IMR-90 (cell line): ENCODE data around the gene GNG5. TPM values are rescaled to one million over a fixed set of nuclear protein-coding genes. Genes with fewer than 3 reads are reported as not detected.

ENCODE experiments used
- ATAC-seq: fragments of 200-7000 bp; cut with Tn5 transposase; 2 replicates; pipeline ENCODE4 v1.9.1; 2020; ENCODE audit warnings: low read depth, mild to moderate bottlenecking, moderate library complexity
- BruUV-seq: library from RNA; stranded (reverse); fragments of 400-500 nt; replicated peaks from 2 replicates; lab custom pipeline; 2021; lab: Mats Ljungman, UMichigan
- CTCF ChIA-PET: fragments of 300-600 bp; formaldehyde crosslinking; extraction: SDS; loops from one replicate; lab custom pipeline; 2021; ENCODE audit warnings: antibody characterized with exemption; lab: Yijun Ruan, JAX
- POLR2A ChIA-PET: fragments of 300-600 bp; sonication (Branson Sonifier 250); formaldehyde crosslinking; loops from one replicate; lab custom pipeline; 2022; ENCODE audit warnings: antibody characterized with exemption; ENCODE audit not compliant: unreplicated experiment; lab: Charles Lee
- DNase-seq: peaks from one replicate; pipeline ENCODE4 v3.0.0; 2013
- H2AFZ ChIP-seq: replicated peaks from 2 replicates; pipeline ENCODE3; 2013; ENCODE audit warnings: low read length, mild to moderate bottlenecking; ENCODE audit not compliant: poor library complexity
- H2AK5ac ChIP-seq: 2 replicates; pipeline ENCODE4 v1.6.1; 2013; ENCODE audit warnings: low read depth, low read length, inconsistent platforms
- H2AK9ac ChIP-seq: replicated peaks from 2 replicates; pipeline ENCODE3; 2013; ENCODE audit warnings: mild to moderate bottlenecking, low read depth, low read length, moderate library complexity; ENCODE audit not compliant: poor library complexity
- H2BK120ac ChIP-seq: 2 replicates; pipeline ENCODE4 v1.6.1; 2013; ENCODE audit warnings: low read depth, low read length, inconsistent platforms
- H2BK15ac ChIP-seq: 3 replicates; pipeline ENCODE4 v1.6.1; 2013; ENCODE audit warnings: low read depth, low read length, inconsistent platforms
- H2BK20ac ChIP-seq: 2 replicates; pipeline ENCODE4 v1.6.1; 2013; ENCODE audit warnings: low read depth, mild to moderate bottlenecking, inconsistent platforms, low read length, moderate library complexity
- H2BK5ac ChIP-seq: 2 replicates; pipeline ENCODE4 v1.6.1; 2013; ENCODE audit warnings: mild to moderate bottlenecking, low read depth, low read length, inconsistent platforms; ENCODE audit not compliant: poor library complexity, severe bottlenecking
- H3K14ac ChIP-seq: replicated peaks from 2 replicates; pipeline ENCODE4 v1.6.1; 2013; ENCODE audit warnings: low read depth, low read length, inconsistent platforms
- H3K18ac ChIP-seq: 2 replicates; pipeline ENCODE4 v1.6.1; 2013; ENCODE audit warnings: low read depth, low read length, control low read depth
- H3K23ac ChIP-seq: 2 replicates; pipeline ENCODE4 v1.6.1; 2013; ENCODE audit warnings: low read depth, low read length, inconsistent platforms
- H3K27ac ChIP-seq: 2 replicates; pipeline ENCODE4 v1.5.1; 2013; ENCODE audit warnings: mild to moderate bottlenecking, control low read depth, low read length; ENCODE audit not compliant: insufficient read depth
- H3K27me3 ChIP-seq: 2 replicates; pipeline ENCODE4 v1.6.1; 2013; ENCODE audit warnings: low read length; ENCODE audit not compliant: control insufficient read depth, insufficient read depth
- H3K36me3 ChIP-seq: 2 replicates; pipeline ENCODE4 v1.6.1; 2013; ENCODE audit warnings: low read length, mixed read lengths; ENCODE audit not compliant: control insufficient read depth, insufficient read depth
- H3K4ac ChIP-seq: 2 replicates; pipeline ENCODE4 v1.6.1; 2013; ENCODE audit warnings: low read depth, low read length, inconsistent platforms
- H3K4me1 ChIP-seq: 2 replicates; pipeline ENCODE4 v1.6.1; 2013; ENCODE audit warnings: low read length, mixed read lengths; ENCODE audit not compliant: control insufficient read depth, insufficient read depth
- H3K4me2 ChIP-seq: 2 replicates; pipeline ENCODE4 v1.6.1; 2013; ENCODE audit warnings: low read depth, mild to moderate bottlenecking, control low read depth, low read length, moderate library complexity
- H3K4me3 ChIP-seq: 2 replicates; pipeline ENCODE4 v1.5.1; 2013; ENCODE audit warnings: low read depth, mild to moderate bottlenecking, control low read depth, low read length, moderate library complexity; ENCODE audit not compliant: insufficient read depth
- H3K56ac ChIP-seq: 2 replicates; pipeline ENCODE4 v1.6.1; 2013; ENCODE audit warnings: low read length, inconsistent platforms; ENCODE audit not compliant: insufficient read depth; ENCODE audit errors: extremely low read depth
- H3K79me1 ChIP-seq, 2 experiments: 2 replicates each; pipeline ENCODE4 v1.6.1; 2013; ENCODE audit warnings: low read length in 2 of 2, inconsistent platforms in 1 of 2, low read depth in 1 of 2
- H3K9ac ChIP-seq: 2 replicates; pipeline ENCODE4 v1.6.1; 2013; ENCODE audit warnings: low read depth, low read length, control low read depth
- H3K9me1 ChIP-seq: 2 replicates; pipeline ENCODE4 v1.6.1; 2013; ENCODE audit warnings: low read length, inconsistent platforms; ENCODE audit not compliant: insufficient read depth
- H3K9me3 ChIP-seq: 2 replicates; pipeline ENCODE4 v1.6.1; 2013; ENCODE audit warnings: low read length; ENCODE audit not compliant: control insufficient read depth, insufficient read depth
- H4K20me1 ChIP-seq: 2 replicates; pipeline ENCODE4 v1.6.1; 2013; ENCODE audit warnings: low read length, inconsistent platforms; ENCODE audit not compliant: insufficient read depth
- H4K5ac ChIP-seq: 2 replicates; pipeline ENCODE4 v1.6.1; 2013; ENCODE audit warnings: mild to moderate bottlenecking, low read depth, low read length, control low read depth
- H4K8ac ChIP-seq, 2 experiments: 2 replicates each; pipeline ENCODE4 v1.6.1; 2013; ENCODE audit warnings: low read depth in 2 of 2, low read length in 2 of 2, control low read depth in 1 of 2, inconsistent platforms in 1 of 2
- H4K91ac ChIP-seq: 2 replicates; pipeline ENCODE4 v1.6.1; 2013; ENCODE audit warnings: low read depth, low read length, inconsistent platforms; ENCODE audit not compliant: insufficient read depth
- MAFK ChIP-seq: IDR thresholded peaks from 2 replicates; pipeline ENCODE4 v1.6.1; 2012; ENCODE audit warnings: low read depth, low read length, improper control_type of control experiment
- MAZ ChIP-seq: IDR thresholded peaks from 2 replicates; pipeline ENCODE4 v1.6.1; 2012; ENCODE audit warnings: low read depth, mild to moderate bottlenecking, low read length, improper control_type of control experiment, moderate library complexity, borderline replicate concordance
- NFE2L2 ChIP-seq: fragments of 150-350 bp; IDR thresholded peaks from 2 replicates; pipeline ENCODE4 v1.6.1; 2016; ENCODE audit warnings: low read depth, mild to moderate bottlenecking, low read length
- USF2 ChIP-seq: fragments of 150-350 bp; IDR thresholded peaks from 2 replicates; pipeline ENCODE4 v1.6.1; 2017; ENCODE audit warnings: mild to moderate bottlenecking, antibody characterized with exemption, low read length, low read depth
- WGBS, 2 experiments: methylation state at CpG; one replicate each; pipeline versions ENCODE4 v1.1.5 to v1.1.7; 2013; ENCODE audit warnings: missing lambda C conversion rate in 2 of 2; ENCODE audit not compliant: insufficient read length in 1 of 2; ENCODE audit errors: extremely low coverage in 2 of 2; 5-methylcytosine and 5-hydroxymethylcytosine counted together
- dilution Hi-C: fragments of 300-500 bp; cut with HindIII; formaldehyde crosslinking; loops from one replicate; pipeline ENCODE4 v1.14.3; 2018; ENCODE audit warnings: low sequenced_read_pairs; ENCODE audit not compliant: unreplicated experiment
- in situ Hi-C: fragments of 300-500 bp; cut with MboI; formaldehyde crosslinking; loops from 3 replicates; pipeline ENCODE4 v1.14.3; 2019; ENCODE audit warnings: low sequenced_read_pairs, inconsistent platforms, mixed read lengths
- intact Hi-C: fragments of 100-400 bp; cut with micrococcal nuclease; formaldehyde crosslinking; loops from 2 replicates; pipeline ENCODE4 v1.10.0; 2022
- polyA plus RNA-seq, 3 experiments: library from polyadenylated mRNA; depleted of rRNA; stranded (reverse); fragments of >200 nt; gene quantifications; 2 replicates each; pipeline ENCODE4 v1.2.3, GENCODE V29; 2012; ENCODE audit warnings: low replicate concordance in 1 of 3
- total RNA-seq: library from RNA; depleted of rRNA; stranded (reverse); fragments of >200 nt; gene quantifications from 2 replicates; pipeline ENCODE4 v1.2.3, GENCODE V29; 2012

GNG5 gene
- total and polyA plus RNA-seq, 2 of the 4 experiments (the other 2 are of a cell fraction), result 36.4 to 128 TPM

- CTCF ChIA-PET, result interaction anchor here (1.3 kb wide), 1 partner anchor 102 kb away, joined by 3 read pairs; no protein-coding TSS in a partner anchor
- no peak overlapping the region for H3K4me3 ChIP-seq
These were observed 3.5 kb downstream of the GNG5 start for GRCh38 chr1:84502927-84503326.

More at GRCh38 chr1:84502927-84503326, 3.5 kb downstream of the GNG5 start:
- Histone ChIP-seq H2BK120ac (no peak overlapping the region), H2BK15ac (no peak overlapping the region), H2AFZ (no peak overlapping the region), H3K79me1 (peaks cover 12 to 31% of the 10 kb centered on the region in 2 experiments; a peak in 3 of 4 replicates), H4K5ac (no peak overlapping the region), H3K4me2 (no peak overlapping the region; the same call in 1 of the 2 replicates), H2BK20ac (no peak overlapping the region), H3K56ac (no peak overlapping the region), H3K27ac (no peak overlapping the region), H3K23ac (no peak overlapping the region), H2AK5ac (no peak overlapping the region), H3K14ac (no peak overlapping the region), H3K9ac (no peak overlapping the region), H3K4ac (no peak overlapping the region), H3K36me3 (peaks cover 8% of the 10 kb centered on the region), H3K9me1 (no peaks in the 10 kb centered on the region; the same call in 1 of the 2 replicates), H3K4me1 (peaks cover 6% of the 10 kb centered on the region; the same call in 1 of the 2 replicates), H4K20me1 (peaks cover 49% of the 10 kb centered on the region), H2AK9ac (no peak overlapping the region), H4K91ac (no peak overlapping the region), H3K9me3 (no peaks in the 10 kb centered on the region), H4K8ac (no peak overlapping the region), H3K18ac (no peak overlapping the region), H2BK5ac (no peak overlapping the region), H3K27me3 (no peaks in the 10 kb centered on the region)
- no TSS peak for BruUV-seq
- ATAC-seq (no peak), DNase-seq (no peak)
- POLR2A ChIA-PET, result interaction anchor here (0.5 kb wide), 1 partner anchor 933 kb away, joined by 3 read pairs; no protein-coding TSS in a partner anchor
- 80% methylated on average over 1 of the region's 5 CpGs; no CpG with 5 or more reads in 1 of the 2 experiments for WGBS, 2 experiments
- intact Hi-C loops (no loop called here), dilution Hi-C loops (no loop called here), in situ Hi-C loops (no loop called here)
- TF ChIP-seq USF2 (no peak), MAFK (no peak), MAZ (no peak), NFE2L2 (no peak)
